Gastroesophageal sphincter (tissue), 3 donors: Measurements from ENCODE around the gene MAPKAPK3.

Experiments
- POLR2AphosphoS5 ChIP-seq: sonication (generic); formaldehyde crosslinking; IDR thresholded peaks from one replicate; pipeline ENCODE4 v1.6.1; 2017; ENCODE audit warnings: antibody characterized with exemption
- TF ChIP-seq, protein P1 (sequence below), 4 experiments: fragments of 200-600 bp in 2 of 4; fragments of 450-650 bp in 2 of 4; sonication (generic) in 1 of 4; IDR thresholded peaks; one replicate each; pipeline ENCODE4 v1.5.1; 2017 to 2019; ENCODE audit warnings: antibody characterized with exemption in 4 of 4, mild to moderate bottlenecking in 2 of 4, moderate library complexity in 2 of 4

DNA sequence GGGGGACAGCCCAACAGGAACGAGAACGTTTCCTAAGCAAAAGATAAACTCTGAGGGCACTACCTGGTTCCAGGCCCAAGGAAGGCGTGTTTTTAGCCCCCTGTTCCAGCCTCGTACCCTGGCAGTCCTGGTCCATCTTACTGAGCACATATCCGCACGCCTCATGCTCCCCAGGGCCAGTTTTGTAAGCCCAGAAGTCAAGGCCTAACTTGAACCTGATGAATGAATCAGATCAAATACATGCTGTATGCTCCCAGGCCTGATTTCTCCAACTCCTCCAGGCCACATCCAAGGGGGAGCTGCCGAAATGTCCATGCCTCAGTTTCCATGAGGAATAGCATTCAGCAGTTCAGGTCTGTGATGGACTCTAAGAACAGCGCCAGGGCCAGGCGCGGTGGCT, 43.4 kb downstream of the MAPKAPK3 start:
- TF ChIP-seq, protein P1, sequence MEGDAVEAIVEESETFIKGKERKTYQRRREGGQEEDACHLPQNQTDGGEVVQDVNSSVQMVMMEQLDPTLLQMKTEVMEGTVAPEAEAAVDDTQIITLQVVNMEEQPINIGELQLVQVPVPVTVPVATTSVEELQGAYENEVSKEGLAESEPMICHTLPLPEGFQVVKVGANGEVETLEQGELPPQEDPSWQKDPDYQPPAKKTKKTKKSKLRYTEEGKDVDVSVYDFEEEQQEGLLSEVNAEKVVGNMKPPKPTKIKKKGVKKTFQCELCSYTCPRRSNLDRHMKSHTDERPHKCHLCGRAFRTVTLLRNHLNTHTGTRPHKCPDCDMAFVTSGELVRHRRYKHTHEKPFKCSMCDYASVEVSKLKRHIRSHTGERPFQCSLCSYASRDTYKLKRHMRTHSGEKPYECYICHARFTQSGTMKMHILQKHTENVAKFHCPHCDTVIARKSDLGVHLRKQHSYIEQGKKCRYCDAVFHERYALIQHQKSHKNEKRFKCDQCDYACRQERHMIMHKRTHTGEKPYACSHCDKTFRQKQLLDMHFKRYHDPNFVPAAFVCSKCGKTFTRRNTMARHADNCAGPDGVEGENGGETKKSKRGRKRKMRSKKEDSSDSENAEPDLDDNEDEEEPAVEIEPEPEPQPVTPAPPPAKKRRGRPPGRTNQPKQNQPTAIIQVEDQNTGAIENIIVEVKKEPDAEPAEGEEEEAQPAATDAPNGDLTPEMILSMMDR (IDR thresholded peaks at IDR 0.05), result no peak
- no peak for TF ChIP-seq POLR2AphosphoS5
